Jurkat, Clone E6-1 (cell line): Measurements from ENCODE around the gene GPRC5C.
A peak's percentile ranks its signal among the peaks of the same experiment; 100 is the strongest.
"Not testable (repeated sequence)": the region's sequence is repeated elsewhere in the genome, so short reads cannot be mapped to it uniquely, and the experiment has no call there.

Experiments
- DNase-seq: peaks from one replicate; pipeline ENCODE4 v3.0.0-alpha.2; 2011; ENCODE audit warnings: low read depth, low spot score
- H3K4me3 ChIP-seq: 2 replicates; pipeline ENCODE4 v1.5.1; 2011; ENCODE audit warnings: mild to moderate bottlenecking, low read length, control low read depth, moderate library complexity

The GPRC5C gene

GRCh38 chr17:74485022-74485743, 53.3 kb downstream of the GPRC5C start:
- H3K4me3 ChIP-seq = no peak overlapping the region
- no peak for DNase-seq

GRCh38 chr17:74485841-74486240, 54.0 kb downstream of the GPRC5C start:
- H3K4me3 ChIP-seq = no peak overlapping the region
- DNase-seq = no peak

DNA sequence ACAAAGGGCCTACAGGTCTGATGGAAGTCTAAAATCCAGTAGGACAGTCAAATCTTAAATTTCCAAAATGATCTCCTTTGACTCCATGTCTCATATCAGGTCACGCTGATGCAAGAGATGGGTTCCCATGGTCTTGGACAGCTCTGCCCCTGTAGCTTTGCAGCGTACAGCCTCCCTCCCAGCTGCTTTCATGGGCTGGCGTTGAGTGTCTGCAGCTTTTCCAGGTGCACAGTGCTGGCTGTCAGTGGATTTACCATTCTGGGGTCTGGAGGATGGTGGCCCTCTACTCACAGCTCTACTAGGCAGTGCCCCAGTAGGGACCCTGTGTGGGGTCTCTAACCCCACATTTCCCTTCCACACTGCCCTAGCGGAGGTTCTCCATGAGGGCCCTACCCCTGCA, 56.4 kb downstream of the GPRC5C start:
- H3K4me3 ChIP-seq, DNase-seq: not testable (repeated sequence)

DNA sequence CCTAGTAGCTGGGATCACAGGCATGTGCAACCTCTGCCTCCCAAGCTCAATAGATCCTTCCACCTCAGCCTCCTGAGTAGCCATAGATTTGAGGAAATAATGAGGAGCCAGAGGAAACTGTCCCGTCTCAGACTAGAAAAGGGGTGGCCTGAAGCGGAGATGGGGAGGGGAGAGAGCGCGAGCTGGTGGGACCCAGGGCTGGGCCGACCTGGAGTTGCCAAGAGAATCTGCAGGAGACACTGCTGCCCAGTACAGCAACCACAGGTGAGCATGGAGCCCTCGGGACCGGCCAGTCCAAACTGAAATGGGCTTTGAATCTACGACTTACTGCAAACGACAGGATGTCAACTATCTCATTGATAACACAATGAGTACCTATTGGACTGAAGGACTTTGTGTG, 58.8 kb downstream of the GPRC5C start:
- no peak overlapping the region for H3K4me3 ChIP-seq
- no peak for DNase-seq

DNA sequence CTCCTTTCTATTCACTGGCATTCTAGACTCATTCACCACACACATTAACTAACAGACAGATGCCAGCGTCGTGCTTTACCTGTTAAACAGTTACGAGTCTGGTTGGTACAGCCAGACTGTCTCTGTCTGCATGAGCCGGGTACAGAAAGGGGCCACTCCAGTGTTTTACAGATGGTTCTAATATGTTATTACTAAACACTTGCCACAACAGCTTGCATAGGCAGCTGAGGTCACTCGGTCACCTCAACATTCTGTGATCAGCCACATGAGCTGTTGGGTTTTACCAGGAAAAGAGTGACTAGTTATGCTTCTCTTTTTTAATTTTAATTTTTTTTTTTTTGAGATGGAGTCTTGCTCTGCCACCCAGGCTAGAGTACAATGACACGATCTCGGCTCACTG, 59.7 kb downstream of the GPRC5C start:
- DNase-seq = no peak
- H3K4me3 ChIP-seq = no peak overlapping the region

DNA sequence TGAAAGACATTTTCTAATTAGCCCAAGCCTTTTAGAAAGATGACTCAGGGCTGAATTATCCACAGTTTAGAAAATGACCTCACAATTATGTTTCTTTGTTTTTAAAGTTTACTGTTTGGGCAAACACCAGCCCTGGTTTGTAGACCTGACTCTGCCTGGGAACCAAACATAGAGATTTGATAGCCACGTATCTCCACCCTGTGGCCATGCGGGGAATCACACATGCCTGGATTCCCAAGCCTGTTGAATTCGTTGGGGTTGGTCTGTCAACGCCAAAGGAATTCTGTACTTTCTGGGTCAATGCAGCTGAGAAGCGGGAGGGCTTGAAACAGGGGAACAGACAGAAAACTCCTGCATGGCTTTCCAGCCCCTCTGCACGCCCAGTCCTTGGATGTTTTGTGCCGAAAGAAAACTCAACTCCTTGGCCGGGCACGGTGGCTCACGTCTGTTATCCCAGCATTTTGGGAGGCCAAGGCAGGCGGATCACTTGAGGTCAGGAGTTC, 61.5 kb downstream of the GPRC5C start:
- peak; percentile 60 for DNase-seq
- no peak overlapping the region for H3K4me3 ChIP-seq
